HEK293 (cell line): ENCODE results near the gene SCFD2.

Experiments used
- CTCF ChIA-PET: fragments of 350-600 bp; formaldehyde crosslinking; extraction: SDS; loops from one replicate; lab custom pipeline; 2021; ENCODE audit warnings: antibody characterized with exemption; lab: Yijun Ruan, JAX
- POLR2A ChIA-PET: fragments of 300-600 bp; formaldehyde crosslinking; extraction: SDS; loops from one replicate; lab custom pipeline; 2020; ENCODE audit warnings: antibody characterized with exemption, inconsistent platforms; lab: Yijun Ruan, JAX
- H3K27ac ChIP-seq: fragments of 200-500 bp; sonication (Bioruptor generic); 2 replicates; pipeline ENCODE4 v1.5.1; 2014; ENCODE audit warnings: low read depth, low read length, control low read depth, inconsistent platforms; ENCODE audit errors: extremely low read depth
- H3K36me3 ChIP-seq, 2 experiments: fragments of 200-500 bp in 1 of 2; sonication (Bioruptor generic) in 1 of 2; 1 replicate in 1 of 2; 2 replicates in 1 of 2; pipeline ENCODE4 v1.5.1; 2014 to 2017; ENCODE audit warnings: inconsistent platforms in 2 of 2, low read length in 2 of 2; ENCODE audit not compliant: control insufficient read depth in 2 of 2, insufficient read depth in 1 of 2
- H3K4me1 ChIP-seq: fragments of 200-500 bp; sonication (Bioruptor generic); 2 replicates; pipeline ENCODE4 v1.5.1; 2014; ENCODE audit warnings: mild to moderate bottlenecking, low read length, inconsistent platforms; ENCODE audit not compliant: control insufficient read depth, insufficient read depth
- H3K4me3 ChIP-seq: 2 replicates; pipeline ENCODE4 v1.5.1; 2011; ENCODE audit warnings: low read depth, mild to moderate bottlenecking, control low read depth, low read length, moderate library complexity
- H3K9me3 ChIP-seq: fragments of 200-500 bp; sonication (Bioruptor generic); 2 replicates; pipeline ENCODE4 v1.5.1; 2014; ENCODE audit warnings: low read depth, low read length, inconsistent platforms; ENCODE audit not compliant: control insufficient read depth, insufficient read depth
- BCL11A ChIP-seq: fragments of 450-650 bp; formaldehyde crosslinking; IDR thresholded peaks from 2 replicates; pipeline ENCODE4 v1.5.1; 2016; ENCODE audit warnings: low read depth, missing biosample characterization, missing genetic modification characterization
- KLF9 ChIP-seq: fragments of 450-650 bp; formaldehyde crosslinking; IDR thresholded peaks from 2 replicates; pipeline ENCODE4 v1.5.1; 2016; ENCODE audit warnings: missing biosample characterization, missing genetic modification characterization, low read depth
- SCRT2 ChIP-seq: fragments of 450-650 bp; formaldehyde crosslinking; IDR thresholded peaks from 2 replicates; pipeline ENCODE4 v1.5.1; 2016; ENCODE audit warnings: missing biosample characterization, missing genetic modification characterization
- ZBTB8A ChIP-seq: fragments of 450-650 bp; formaldehyde crosslinking; IDR thresholded peaks from 2 replicates; pipeline ENCODE4 v1.5.1; 2016; ENCODE audit warnings: missing biosample characterization, missing genetic modification characterization
- ZFP69B ChIP-seq: fragments of 450-650 bp; formaldehyde crosslinking; IDR thresholded peaks from 2 replicates; pipeline ENCODE4 v1.5.1; 2016; ENCODE audit warnings: missing biosample characterization, missing genetic modification characterization
- ZNF221 ChIP-seq: fragments of 450-650 bp; formaldehyde crosslinking; IDR thresholded peaks from 2 replicates; pipeline ENCODE4 v1.5.1; 2017; ENCODE audit warnings: missing biosample characterization, missing genetic modification characterization, borderline replicate concordance
- ZNF239 ChIP-seq: fragments of 450-650 bp; formaldehyde crosslinking; IDR thresholded peaks from 2 replicates; pipeline ENCODE4 v1.5.1; 2016; ENCODE audit warnings: missing biosample characterization, missing genetic modification characterization
- ZNF302 ChIP-seq: fragments of 450-650 bp; formaldehyde crosslinking; IDR thresholded peaks from 2 replicates; pipeline ENCODE4 v1.5.1; 2016; ENCODE audit warnings: missing biosample characterization, missing genetic modification characterization, low read depth
- ZNF335 ChIP-seq: fragments of 450-650 bp; formaldehyde crosslinking; conservative IDR thresholded peaks from 2 replicates; pipeline ENCODE4 v1.5.1; 2016; ENCODE audit warnings: missing biosample characterization, missing genetic modification characterization
- ZNF391 ChIP-seq: fragments of 450-650 bp; formaldehyde crosslinking; IDR thresholded peaks from 2 replicates; pipeline ENCODE4 v1.5.1; 2016; ENCODE audit warnings: low read depth, missing biosample characterization, missing genetic modification characterization, borderline replicate concordance
- ZNF48 ChIP-seq: fragments of 450-650 bp; formaldehyde crosslinking; IDR thresholded peaks from 2 replicates; pipeline ENCODE4 v1.5.1; 2016; ENCODE audit warnings: missing biosample characterization, missing genetic modification characterization
- ZNF610 ChIP-seq: fragments of 450-650 bp; formaldehyde crosslinking; IDR thresholded peaks from 2 replicates; pipeline ENCODE4 v1.5.1; 2016; ENCODE audit warnings: missing biosample characterization, missing genetic modification characterization, borderline replicate concordance
- ZNF623 ChIP-seq: fragments of 450-650 bp; formaldehyde crosslinking; IDR thresholded peaks from 2 replicates; pipeline ENCODE4 v1.5.1; 2016; ENCODE audit warnings: missing biosample characterization, missing genetic modification characterization
- TF ChIP-seq, protein P1 (sequence below): fragments of 450-650 bp; formaldehyde crosslinking; IDR thresholded peaks from 2 replicates; pipeline ENCODE4 v1.5.1; 2016; ENCODE audit warnings: missing biosample characterization, missing genetic modification characterization
- TF ChIP-seq, protein P2 (sequence below): fragments of 450-650 bp; formaldehyde crosslinking; IDR thresholded peaks from 2 replicates; pipeline ENCODE4 v1.5.1; 2016; ENCODE audit warnings: missing biosample characterization, missing genetic modification characterization

Gene SCFD2

DNA sequence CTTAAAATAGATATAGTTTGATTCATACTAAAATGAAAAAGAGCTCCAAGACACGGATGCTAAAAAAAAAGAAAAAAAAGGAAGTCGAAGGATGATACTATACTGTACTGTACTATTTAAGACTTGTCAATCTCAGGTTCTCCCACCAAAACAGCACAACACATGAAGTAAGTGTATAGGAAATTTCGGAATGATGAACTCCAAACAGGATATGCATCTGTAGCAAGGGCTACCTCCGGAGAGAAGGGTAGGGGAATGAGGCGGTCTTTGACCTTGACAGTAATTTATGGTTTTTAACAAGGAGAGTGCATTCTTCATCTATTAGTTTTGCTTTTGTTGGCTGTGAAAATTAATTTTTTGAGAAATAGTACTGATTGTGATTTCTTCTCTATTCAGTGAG lies 11.0 kb upstream of the SCFD2 start:
- TF ChIP-seq, protein P1, sequence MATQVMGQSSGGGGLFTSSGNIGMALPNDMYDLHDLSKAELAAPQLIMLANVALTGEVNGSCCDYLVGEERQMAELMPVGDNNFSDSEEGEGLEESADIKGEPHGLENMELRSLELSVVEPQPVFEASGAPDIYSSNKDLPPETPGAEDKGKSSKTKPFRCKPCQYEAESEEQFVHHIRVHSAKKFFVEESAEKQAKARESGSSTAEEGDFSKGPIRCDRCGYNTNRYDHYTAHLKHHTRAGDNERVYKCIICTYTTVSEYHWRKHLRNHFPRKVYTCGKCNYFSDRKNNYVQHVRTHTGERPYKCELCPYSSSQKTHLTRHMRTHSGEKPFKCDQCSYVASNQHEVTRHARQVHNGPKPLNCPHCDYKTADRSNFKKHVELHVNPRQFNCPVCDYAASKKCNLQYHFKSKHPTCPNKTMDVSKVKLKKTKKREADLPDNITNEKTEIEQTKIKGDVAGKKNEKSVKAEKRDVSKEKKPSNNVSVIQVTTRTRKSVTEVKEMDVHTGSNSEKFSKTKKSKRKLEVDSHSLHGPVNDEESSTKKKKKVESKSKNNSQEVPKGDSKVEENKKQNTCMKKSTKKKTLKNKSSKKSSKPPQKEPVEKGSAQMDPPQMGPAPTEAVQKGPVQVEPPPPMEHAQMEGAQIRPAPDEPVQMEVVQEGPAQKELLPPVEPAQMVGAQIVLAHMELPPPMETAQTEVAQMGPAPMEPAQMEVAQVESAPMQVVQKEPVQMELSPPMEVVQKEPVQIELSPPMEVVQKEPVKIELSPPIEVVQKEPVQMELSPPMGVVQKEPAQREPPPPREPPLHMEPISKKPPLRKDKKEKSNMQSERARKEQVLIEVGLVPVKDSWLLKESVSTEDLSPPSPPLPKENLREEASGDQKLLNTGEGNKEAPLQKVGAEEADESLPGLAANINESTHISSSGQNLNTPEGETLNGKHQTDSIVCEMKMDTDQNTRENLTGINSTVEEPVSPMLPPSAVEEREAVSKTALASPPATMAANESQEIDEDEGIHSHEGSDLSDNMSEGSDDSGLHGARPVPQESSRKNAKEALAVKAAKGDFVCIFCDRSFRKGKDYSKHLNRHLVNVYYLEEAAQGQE (tag by site-specific recombination), result no peak
- TF ChIP-seq ZNF239 (tag by site-specific recombination) (no peak), ZNF221 (tag by site-specific recombination) (no peak), ZFP69B (tag by site-specific recombination) (no peak)
- no peak overlapping the region for H3K27ac ChIP-seq
- peak overlapping the region; percentile 17; the same call in 1 of the 2 replicates for H3K4me3 ChIP-seq
- no peaks in the 10 kb centered on the region for H3K9me3 ChIP-seq
- POLR2A ChIA-PET, result no interaction called here
- H3K36me3 ChIP-seq, result peaks cover 0 to 16% of the 10 kb centered on the region in 2 experiments; a peak in 2 of 3 replicates
- CTCF ChIA-PET, result interaction anchor here (0.6 kb wide), 1 partner anchor 858 kb away, joined by 5 read pairs; no protein-coding TSS in a partner anchor
- H3K4me1 ChIP-seq, result no peaks in the 10 kb centered on the region

DNA sequence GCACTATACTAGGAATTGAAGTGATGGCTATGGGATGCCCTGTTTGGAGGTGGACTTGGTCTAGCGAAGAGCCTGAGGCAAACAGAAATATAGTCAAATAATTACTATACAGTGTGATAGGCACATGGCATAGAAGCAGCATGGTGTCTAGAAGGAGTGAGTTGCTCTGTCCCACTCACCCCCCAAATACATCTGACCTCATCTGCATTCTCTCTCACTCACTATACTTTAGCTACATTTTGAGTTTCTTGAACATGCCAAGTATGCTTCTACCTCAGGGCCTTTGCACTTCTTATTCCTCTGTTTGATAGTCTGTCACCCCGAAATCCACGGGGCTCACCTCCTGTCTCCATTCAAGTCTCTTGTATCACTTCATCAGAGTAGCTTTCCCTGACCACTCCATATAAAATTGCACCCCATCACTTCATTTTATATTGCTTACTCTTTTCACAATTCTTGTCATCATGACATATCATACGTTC lies 9.0 kb upstream of the SCFD2 start:
- POLR2A ChIA-PET, result no interaction called here
- CTCF ChIA-PET, result no interaction called here
- peaks cover 0 to 3% of the 10 kb centered on the region in 2 experiments; a peak in 1 of 3 replicates for H3K36me3 ChIP-seq
- no peak overlapping the region for H3K27ac ChIP-seq
- H3K4me3 ChIP-seq, result no peak overlapping the region
- no peaks in the 10 kb centered on the region for H3K9me3 ChIP-seq
- TF ChIP-seq ZNF610 (tag by site-specific recombination), result no peak
- TF ChIP-seq ZNF48 (tag by site-specific recombination), result no peak
- no peak for TF ChIP-seq ZNF335 (tag by site-specific recombination)
- TF ChIP-seq BCL11A, result no peak
- TF ChIP-seq KLF9 (tag by site-specific recombination), result no peak
- no peak for TF ChIP-seq ZBTB8A (tag by site-specific recombination)
- peak; percentile 87 for TF ChIP-seq ZNF623 (tag by site-specific recombination)
- H3K4me1 ChIP-seq, result no peaks in the 10 kb centered on the region

DNA sequence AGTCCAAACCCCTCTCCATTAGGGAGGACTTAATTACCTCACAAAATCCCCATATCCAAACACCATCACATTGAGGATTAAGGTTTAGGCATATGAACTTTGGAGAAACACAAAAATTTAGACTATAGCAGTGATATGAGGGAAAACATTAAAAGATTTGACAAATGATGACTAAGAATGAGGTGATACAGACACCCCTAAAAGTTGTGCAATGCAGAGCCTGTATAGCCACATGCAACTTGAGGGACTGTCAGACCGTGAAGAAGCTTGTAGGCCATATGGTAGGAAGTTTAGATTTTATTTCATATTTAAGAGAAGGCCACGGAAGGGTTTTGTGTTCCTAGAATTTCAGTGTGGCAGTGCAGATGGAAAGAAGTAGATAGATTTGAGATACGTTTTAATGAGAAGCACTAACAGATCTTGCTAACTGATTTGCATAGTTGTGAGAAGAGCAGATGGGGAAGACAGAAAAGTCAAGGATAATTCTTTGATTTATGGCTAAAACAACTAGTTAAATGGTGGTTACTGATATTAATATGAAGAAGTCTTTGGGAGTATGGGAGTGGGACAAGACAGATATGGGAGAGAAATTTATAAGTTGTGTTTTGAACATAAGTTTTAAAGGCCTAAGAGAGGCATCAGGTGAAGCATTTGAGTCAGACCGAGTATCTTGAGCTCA lies 6.1 kb upstream of the SCFD2 start:
- CTCF ChIA-PET, result no interaction called here
- H3K36me3 ChIP-seq, result no peaks in the 10 kb centered on the region
- no peaks in the 10 kb centered on the region for H3K4me1 ChIP-seq
- POLR2A ChIA-PET, result no interaction called here
- no peak overlapping the region for H3K27ac ChIP-seq
- H3K9me3 ChIP-seq, result no peaks in the 10 kb centered on the region
- TF ChIP-seq, protein P2, sequence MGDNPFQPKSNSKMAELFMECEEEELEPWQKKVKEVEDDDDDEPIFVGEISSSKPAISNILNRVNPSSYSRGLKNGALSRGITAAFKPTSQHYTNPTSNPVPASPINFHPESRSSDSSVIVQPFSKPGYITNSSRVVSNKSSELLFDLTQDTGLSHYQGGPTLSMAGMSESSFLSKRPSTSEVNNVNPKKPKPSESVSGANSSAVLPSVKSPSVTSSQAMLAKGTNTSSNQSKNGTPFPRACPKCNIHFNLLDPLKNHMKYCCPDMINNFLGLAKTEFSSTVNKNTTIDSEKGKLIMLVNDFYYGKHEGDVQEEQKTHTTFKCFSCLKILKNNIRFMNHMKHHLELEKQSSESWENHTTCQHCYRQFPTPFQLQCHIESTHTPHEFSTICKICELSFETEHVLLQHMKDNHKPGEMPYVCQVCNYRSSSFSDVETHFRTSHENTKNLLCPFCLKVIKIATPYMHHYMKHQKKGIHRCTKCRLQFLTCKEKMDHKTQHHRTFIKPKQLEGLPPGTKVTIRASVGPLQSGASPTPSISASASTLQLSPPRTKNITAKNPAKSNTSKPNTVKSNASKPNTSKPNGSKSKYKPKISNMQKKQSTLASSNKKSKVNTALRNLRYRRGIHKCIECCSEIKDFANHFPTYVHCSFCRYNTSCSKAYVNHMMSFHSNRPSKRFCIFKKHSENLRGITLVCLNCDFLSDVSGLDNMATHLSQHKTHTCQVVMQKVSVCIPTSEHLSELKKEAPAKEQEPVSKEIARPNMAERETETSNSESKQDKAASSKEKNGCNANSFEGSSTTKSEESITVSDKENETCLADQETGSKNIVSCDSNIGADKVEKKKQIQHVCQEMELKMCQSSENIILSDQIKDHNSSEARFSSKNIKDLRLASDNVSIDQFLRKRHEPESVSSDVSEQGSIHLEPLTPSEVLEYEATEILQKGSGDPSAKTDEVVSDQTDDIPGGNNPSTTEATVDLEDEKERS (tag by site-specific recombination), result no peak
- TF ChIP-seq ZNF302 (tag by site-specific recombination) (no peak), ZNF391 (no peak), SCRT2 (no peak)
- no peak overlapping the region for H3K4me3 ChIP-seq
